ENCODE results near the gene DOCK3.
"Not testable (repeated sequence)": the region's sequence is repeated elsewhere in the genome, so short reads cannot be mapped to it uniquely, and the experiment has no call there.

Gene DOCK3

DNA sequence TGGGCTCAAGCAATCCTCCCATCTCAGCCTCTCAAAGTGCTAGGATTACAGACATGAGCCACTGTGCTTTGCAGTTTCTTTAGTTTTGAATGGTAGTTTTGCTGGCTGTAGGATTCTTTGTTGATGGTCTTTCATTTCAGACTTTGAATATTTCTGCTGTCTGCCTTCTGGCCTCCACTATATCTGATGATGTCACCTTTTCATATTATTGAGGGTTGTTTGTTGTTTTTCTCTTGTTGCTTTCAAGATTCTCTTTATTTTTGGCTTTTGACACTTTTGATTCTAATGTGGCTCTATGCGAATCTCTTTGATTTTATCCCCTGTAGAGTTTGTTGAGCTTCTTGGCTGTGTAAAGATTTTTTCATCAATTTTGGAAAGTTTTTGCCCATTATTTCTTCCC, 631.4 kb downstream of the DOCK3 start:
- Histone ChIP-seq H3K27ac (no peak overlapping the region), H3K36me3 (ENCODE audit: insufficient read depth, low read length) (no peaks in the 10 kb centered on the region), H3K9ac (ENCODE audit: insufficient read length) (no peak overlapping the region), H3K9me3 (ENCODE audit: low read depth, low read length) (no peaks in the 10 kb centered on the region), H3K4me3 (no peak overlapping the region)
- TF ChIP-seq FOXP2 (optimal IDR thresholded peaks at IDR 0.05; ENCODE audit: control extremely low read depth, extremely low read length, insufficient read depth) (no peak), EZH2 (IDR thresholded peaks at IDR 0.05) (no peak), POLR2AphosphoS5 (IDR thresholded peaks at IDR 0.05; ENCODE audit: borderline replicate concordance, low read depth, low read length) (no peak)
- DNase-seq (ENCODE audit: low read depth, low spot score), result no peak

DNA sequence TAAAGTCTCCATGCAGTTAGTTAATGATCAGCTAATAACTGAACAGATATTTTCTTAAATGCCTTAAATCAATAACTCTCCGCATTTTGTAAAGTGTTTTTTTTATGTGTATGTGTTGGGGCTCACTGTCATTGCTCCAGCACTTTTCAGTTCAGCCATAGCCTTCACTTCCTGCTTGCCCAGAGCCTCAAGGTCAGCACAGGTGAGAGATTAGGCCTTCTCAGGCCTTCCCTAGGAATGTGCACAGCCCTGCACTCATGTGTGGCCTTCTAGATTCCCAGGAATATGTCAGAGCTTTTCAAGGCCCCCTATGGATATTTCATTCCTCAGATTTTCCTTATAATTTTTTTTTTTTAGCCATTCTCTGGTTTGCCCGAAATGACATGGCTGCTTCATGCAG, 632.7 kb downstream of the DOCK3 start:
- TF ChIP-seq POLR2AphosphoS5 (IDR thresholded peaks at IDR 0.05; ENCODE audit: borderline replicate concordance, low read depth, low read length), result no peak
- no peak for TF ChIP-seq FOXP2 (optimal IDR thresholded peaks at IDR 0.05; ENCODE audit: control extremely low read depth, extremely low read length, insufficient read depth)
- no peak for TF ChIP-seq EZH2 (IDR thresholded peaks at IDR 0.05)
- no peak for DNase-seq (ENCODE audit: low read depth, low spot score)
- Histone ChIP-seq H3K9ac (ENCODE audit: insufficient read length) (no peak overlapping the region), H3K4me3 (no peak overlapping the region), H3K9me3 (ENCODE audit: low read depth, low read length) (no peaks in the 10 kb centered on the region), H3K27ac (no peak overlapping the region), H3K36me3 (ENCODE audit: insufficient read depth, low read length) (no peaks in the 10 kb centered on the region)

DNA sequence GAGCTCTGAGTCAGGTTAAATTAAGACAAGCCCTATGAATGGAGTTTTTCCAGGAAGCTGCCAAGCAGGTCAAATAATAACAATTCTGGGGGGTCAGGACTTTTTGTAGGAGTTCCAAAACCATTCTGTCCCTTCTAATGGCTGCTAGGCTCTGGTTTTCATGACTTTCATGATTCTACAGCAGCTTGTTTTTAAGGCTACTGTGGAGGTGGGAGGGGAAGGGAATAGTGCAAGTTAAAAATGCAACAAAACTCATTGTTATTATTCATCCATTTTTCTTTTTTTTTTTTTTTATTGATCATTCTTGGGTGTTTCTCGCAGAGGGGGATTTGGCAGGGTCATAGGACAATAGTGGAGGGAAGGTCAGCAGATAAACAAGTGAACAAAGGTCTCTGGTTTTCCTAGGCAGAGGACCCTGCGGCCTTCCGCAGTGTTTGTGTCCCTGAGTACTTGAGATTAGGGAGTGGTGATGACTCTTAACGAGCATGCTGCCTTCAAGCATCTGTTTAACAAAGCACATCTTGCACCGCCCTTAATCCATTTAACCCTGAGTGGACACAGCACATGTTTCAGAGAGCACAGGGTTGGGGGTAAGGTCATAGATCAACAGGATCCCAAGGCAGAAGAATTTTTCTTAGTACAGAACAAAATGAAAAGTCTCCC, 633.3 kb downstream of the DOCK3 start:
- not testable (repeated sequence) for DNase-seq (ENCODE audit: low read depth, low spot score)

DNA sequence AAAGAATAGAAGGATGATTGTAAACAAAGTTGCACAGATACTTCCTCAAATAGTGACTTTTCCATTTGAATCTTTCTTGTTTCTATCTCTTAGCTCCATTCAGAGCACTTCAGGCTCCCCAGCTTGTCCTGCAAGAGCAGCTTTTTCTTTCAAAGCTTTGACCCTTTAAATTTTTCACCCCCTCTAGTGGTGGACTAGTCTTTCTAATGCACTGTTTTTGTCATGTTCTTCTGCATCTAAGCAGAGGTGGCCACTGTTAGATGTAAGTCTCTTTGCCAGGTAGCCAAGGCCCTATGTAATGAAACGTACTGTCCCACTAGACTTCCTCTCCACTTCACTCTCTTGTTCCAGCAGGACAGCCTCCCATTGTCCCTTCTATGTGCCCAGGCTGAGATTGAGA, 636.3 kb downstream of the DOCK3 start:
- Histone ChIP-seq H3K9ac (ENCODE audit: insufficient read length) (no peak overlapping the region), H3K27ac (no peak overlapping the region), H3K36me3 (ENCODE audit: insufficient read depth, low read length) (no peaks in the 10 kb centered on the region), H3K4me3 (no peak overlapping the region), H3K9me3 (ENCODE audit: low read depth, low read length) (no peaks in the 10 kb centered on the region)
- TF ChIP-seq EZH2 (IDR thresholded peaks at IDR 0.05) (no peak), POLR2AphosphoS5 (IDR thresholded peaks at IDR 0.05; ENCODE audit: borderline replicate concordance, low read depth, low read length) (no peak), FOXP2 (optimal IDR thresholded peaks at IDR 0.05; ENCODE audit: control extremely low read depth, extremely low read length, insufficient read depth) (no peak)
- no peak for DNase-seq (ENCODE audit: low read depth, low spot score)

More for the DNA sequence above, 633.3 kb downstream of the DOCK3 start:
- not testable (repeated sequence) for H3K9me3 ChIP-seq (ENCODE audit: low read depth, low read length); H3K27ac ChIP-seq; H3K4me3 ChIP-seq; H3K9ac ChIP-seq (ENCODE audit: insufficient read length); H3K36me3 ChIP-seq (ENCODE audit: insufficient read depth, low read length)

DNA sequence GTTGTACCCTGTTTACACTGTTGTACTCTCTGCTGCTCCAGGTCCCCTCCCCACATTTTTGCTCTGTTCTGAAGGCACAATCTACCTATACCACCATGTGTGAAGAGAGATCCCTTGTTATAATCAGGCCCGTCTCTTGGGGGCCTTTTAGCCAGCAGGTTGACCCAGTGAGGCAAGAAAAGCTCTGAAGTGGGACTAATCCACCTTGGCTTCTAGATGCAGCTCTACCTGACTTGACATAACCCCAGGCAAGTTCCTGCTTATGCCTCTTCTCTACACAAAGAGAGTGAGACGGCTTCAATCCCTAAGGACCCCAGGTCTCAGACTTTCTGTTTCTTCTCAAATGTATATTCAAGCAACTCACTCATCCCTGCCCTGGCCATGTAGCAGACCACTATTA, 653.5 kb downstream of the DOCK3 start:
- H3K9me3 ChIP-seq (ENCODE audit: low read depth, low read length), result no peaks in the 10 kb centered on the region
- no peak overlapping the region for H3K27ac ChIP-seq
- no peaks in the 10 kb centered on the region for H3K36me3 ChIP-seq (ENCODE audit: insufficient read depth, low read length)
- no peak for DNase-seq (ENCODE audit: low read depth, low spot score)
- no peak overlapping the region for H3K9ac ChIP-seq (ENCODE audit: insufficient read length)
- TF ChIP-seq EZH2 (IDR thresholded peaks at IDR 0.05), result no peak
- TF ChIP-seq FOXP2 (optimal IDR thresholded peaks at IDR 0.05; ENCODE audit: control extremely low read depth, extremely low read length, insufficient read depth), result no peak
- no peak for TF ChIP-seq POLR2AphosphoS5 (IDR thresholded peaks at IDR 0.05; ENCODE audit: borderline replicate concordance, low read depth, low read length)
- H3K4me3 ChIP-seq, result no peak overlapping the region

DNA sequence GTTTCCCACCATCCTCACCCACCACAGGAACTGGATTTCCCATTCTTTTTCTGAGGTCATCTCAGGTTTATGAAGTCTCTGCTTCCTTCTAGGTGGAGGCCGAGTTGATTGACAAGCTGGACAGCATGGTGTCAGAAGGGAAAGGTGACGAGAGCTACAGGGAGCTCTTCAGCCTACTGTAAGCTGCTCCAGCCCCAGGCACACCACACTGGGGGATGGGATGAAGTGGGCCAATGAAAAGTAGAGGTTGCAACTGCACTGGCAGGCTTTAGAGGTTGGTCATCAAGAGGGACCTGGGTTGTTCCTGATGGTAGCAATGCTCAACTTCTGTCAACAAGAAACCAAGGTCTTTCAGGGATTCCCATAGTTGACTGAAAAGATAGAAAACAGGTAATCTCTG, 655.3 kb downstream of the DOCK3 start:
- H3K4me3 ChIP-seq, result no peak overlapping the region
- H3K27ac ChIP-seq, result no peak overlapping the region
- H3K9ac ChIP-seq (ENCODE audit: insufficient read length), result no peak overlapping the region
- no peaks in the 10 kb centered on the region for H3K9me3 ChIP-seq (ENCODE audit: low read depth, low read length)
- no peak for DNase-seq (ENCODE audit: low read depth, low spot score)
- no peaks in the 10 kb centered on the region for H3K36me3 ChIP-seq (ENCODE audit: insufficient read depth, low read length)
- TF ChIP-seq FOXP2 (optimal IDR thresholded peaks at IDR 0.05; ENCODE audit: control extremely low read depth, extremely low read length, insufficient read depth), result no peak
- TF ChIP-seq POLR2AphosphoS5 (IDR thresholded peaks at IDR 0.05; ENCODE audit: borderline replicate concordance, low read depth, low read length), result no peak
- TF ChIP-seq EZH2 (IDR thresholded peaks at IDR 0.05), result no peak

DNA sequence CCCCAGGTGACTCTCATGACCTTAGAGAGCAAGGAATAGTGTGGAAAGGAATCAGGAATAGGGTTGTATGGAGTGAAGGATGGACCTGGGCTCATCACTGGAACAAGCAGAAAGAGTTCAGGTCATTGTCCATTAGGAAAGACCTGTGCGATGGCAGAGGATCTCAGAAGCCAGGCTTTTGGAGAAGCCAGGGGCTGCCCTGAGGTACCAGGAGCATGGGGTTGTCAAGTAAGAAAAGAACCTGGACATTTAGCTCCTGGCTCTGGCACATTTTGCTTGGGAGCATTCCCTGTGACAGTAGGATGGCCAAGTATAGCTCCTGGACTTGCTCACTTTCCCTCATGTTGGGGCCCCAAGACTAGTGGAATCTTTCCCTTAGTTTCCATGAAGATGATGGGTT, 657.4 kb downstream of the DOCK3 start:
- TF ChIP-seq FOXP2 (optimal IDR thresholded peaks at IDR 0.05; ENCODE audit: control extremely low read depth, extremely low read length, insufficient read depth) (no peak), POLR2AphosphoS5 (IDR thresholded peaks at IDR 0.05; ENCODE audit: borderline replicate concordance, low read depth, low read length) (no peak), EZH2 (IDR thresholded peaks at IDR 0.05) (no peak)
- Histone ChIP-seq H3K27ac (no peak overlapping the region), H3K4me3 (no peak overlapping the region), H3K9ac (ENCODE audit: insufficient read length) (no peak overlapping the region), H3K9me3 (ENCODE audit: low read depth, low read length) (no peaks in the 10 kb centered on the region), H3K36me3 (ENCODE audit: insufficient read depth, low read length) (no peaks in the 10 kb centered on the region)
- no peak for DNase-seq (ENCODE audit: low read depth, low spot score)

DNA sequence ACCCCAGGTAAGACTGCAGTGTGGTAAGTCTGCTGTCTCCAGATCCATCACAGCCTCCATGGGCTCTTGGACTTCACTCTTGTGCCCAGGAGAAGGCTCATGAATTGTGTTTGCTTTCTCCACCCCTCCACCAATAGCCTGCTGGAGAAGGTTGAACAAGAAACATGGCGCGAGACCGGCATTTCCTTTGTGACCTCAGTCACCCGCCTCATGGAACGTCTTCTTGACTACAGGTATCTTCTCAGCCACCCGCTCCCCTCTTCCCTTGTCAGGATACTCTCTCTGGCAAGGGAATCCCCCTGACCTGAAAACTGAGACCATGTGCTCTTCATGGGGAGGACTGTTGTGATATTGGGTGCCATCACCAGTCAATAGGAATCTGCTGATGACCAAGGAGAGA, 658.3 kb downstream of the DOCK3 start:
- Histone ChIP-seq H3K36me3 (ENCODE audit: insufficient read depth, low read length) (no peaks in the 10 kb centered on the region), H3K9me3 (ENCODE audit: low read depth, low read length) (no peaks in the 10 kb centered on the region), H3K27ac (no peak overlapping the region)

DNA sequence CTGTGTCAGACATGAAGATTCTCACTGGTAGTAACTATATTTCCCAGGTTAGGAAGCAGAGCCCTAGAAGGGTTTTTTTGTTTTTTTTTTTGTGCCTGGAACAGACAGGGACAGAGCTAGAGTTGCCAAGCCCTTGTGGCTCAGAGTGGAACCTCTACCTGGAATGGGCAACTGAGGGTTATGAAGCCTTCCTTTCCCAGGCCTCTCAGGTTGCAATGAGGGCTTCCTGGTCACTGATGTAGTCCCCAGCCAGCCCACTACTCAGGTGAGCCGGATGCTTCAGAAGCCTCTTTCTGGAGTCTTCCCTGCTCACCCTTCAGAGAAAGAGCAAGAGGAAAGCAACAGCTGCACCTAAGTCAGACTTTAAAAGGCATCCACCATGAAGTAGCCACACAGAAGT, 661.5 kb downstream of the DOCK3 start:
- H3K9me3 ChIP-seq (ENCODE audit: low read depth, low read length), result no peaks in the 10 kb centered on the region
- H3K36me3 ChIP-seq (ENCODE audit: insufficient read depth, low read length), result no peaks in the 10 kb centered on the region
- H3K4me3 ChIP-seq, result no peak overlapping the region
- no peak overlapping the region for H3K9ac ChIP-seq (ENCODE audit: insufficient read length)
- no peak for DNase-seq (ENCODE audit: low read depth, low spot score)
- TF ChIP-seq EZH2 (IDR thresholded peaks at IDR 0.05), result no peak
- TF ChIP-seq FOXP2 (optimal IDR thresholded peaks at IDR 0.05; ENCODE audit: control extremely low read depth, extremely low read length, insufficient read depth), result no peak
- no peak for TF ChIP-seq POLR2AphosphoS5 (IDR thresholded peaks at IDR 0.05; ENCODE audit: borderline replicate concordance, low read depth, low read length)
- no peak overlapping the region for H3K27ac ChIP-seq

More for the DNA sequence above, 658.3 kb downstream of the DOCK3 start:
- DNase-seq (ENCODE audit: low read depth, low spot score), result no peak
- H3K9ac ChIP-seq (ENCODE audit: insufficient read length), result no peak overlapping the region
- H3K4me3 ChIP-seq, result no peak overlapping the region
- TF ChIP-seq EZH2 (IDR thresholded peaks at IDR 0.05), result no peak
- no peak for TF ChIP-seq POLR2AphosphoS5 (IDR thresholded peaks at IDR 0.05; ENCODE audit: borderline replicate concordance, low read depth, low read length)
- TF ChIP-seq FOXP2 (optimal IDR thresholded peaks at IDR 0.05; ENCODE audit: control extremely low read depth, extremely low read length, insufficient read depth), result no peak
